NCI-H146 (cell line): ENCODE measurements around the gene AFAP1.

Source experiments
- DNase-seq: peaks from one replicate; lab custom pipeline; 2025; lab: John Stamatoyannopoulos, UW

AFAP1 gene

GRCh38 chr4:7769396-7770223 lies 170.1 kb downstream of the AFAP1 start:
- DNase-seq, result no peak

GRCh38 chr4:7768736-7769135 lies 170.9 kb downstream of the AFAP1 start:
- DNase-seq, result no peak

- no peak for DNase-seq
Measured at GRCh38 chr4:7767966-7768365, 171.7 kb downstream of the AFAP1 start.

GRCh38 chr4:7767526-7767925 lies 172.1 kb downstream of the AFAP1 start:
- DNase-seq, result no peak

- DNase-seq, result no peak
Measured at GRCh38 chr4:7766661-7767345, 172.9 kb downstream of the AFAP1 start.

GRCh38 chr4:7766086-7766485 lies 173.6 kb downstream of the AFAP1 start:
- no peak for DNase-seq

GRCh38 chr4:7765666-7766065 lies 174.0 kb downstream of the AFAP1 start:
- DNase-seq, result no peak

- no peak for DNase-seq
Measured at GRCh38 chr4:7764466-7764865, 175.2 kb downstream of the AFAP1 start.

GRCh38 chr4:7763788-7764187 lies 175.9 kb downstream of the AFAP1 start:
- no peak for DNase-seq

- no peak for DNase-seq
Measured at GRCh38 chr4:7763106-7763505, 176.6 kb downstream of the AFAP1 start.

- DNase-seq, result no peak
Measured at GRCh38 chr4:7762376-7763030, 177.2 kb downstream of the AFAP1 start.

- DNase-seq, result peak; percentile 20
Measured at GRCh38 chr4:7761720-7762119, 177.9 kb downstream of the AFAP1 start.

GRCh38 chr4:7761312-7761711 lies 178.3 kb downstream of the AFAP1 start:
- no peak for DNase-seq

- no peak for DNase-seq
Measured at GRCh38 chr4:7760706-7761105, 179.0 kb downstream of the AFAP1 start.

- no peak for DNase-seq
Measured at GRCh38 chr4:7760228-7760627, 179.4 kb downstream of the AFAP1 start.

- no peak for DNase-seq
Measured at GRCh38 chr4:7759635-7760034, 180.0 kb downstream of the AFAP1 start.

GRCh38 chr4:7759216-7759615 lies 180.4 kb downstream of the AFAP1 start:
- no peak for DNase-seq

GRCh38 chr4:7758476-7758875 lies 181.2 kb downstream of the AFAP1 start:
- no peak for DNase-seq

GRCh38 chr4:7757501-7758471 lies 181.9 kb downstream of the AFAP1 start:
- DNase-seq, result no peak

GRCh38 chr4:7756561-7757355 lies 182.9 kb downstream of the AFAP1 start:
- DNase-seq, result no peak

- no peak for DNase-seq
Measured at GRCh38 chr4:7756071-7756470, 183.6 kb downstream of the AFAP1 start.
